Hepatocyte (in vitro differentiated cells): ENCODE data around the gene OSBPL6. TPM values are rescaled to one million over a fixed set of nuclear protein-coding genes. Genes with fewer than 3 reads are reported as not detected.

Experiments used
- DNase-seq: peaks from one replicate; pipeline ENCODE4 v3.0.0-alpha.2; 2016; ENCODE audit warnings: low spot score
- H2AFZ ChIP-seq: fragments of 200-600 bp; sonication (generic); 2 replicates; pipeline ENCODE4 v1.6.0; 2016; ENCODE audit warnings: antibody characterized with exemption, mild to moderate bottlenecking
- H3K27ac ChIP-seq: fragments of 200-600 bp; sonication (generic); 2 replicates; pipeline ENCODE4 v1.5.1; 2016; ENCODE audit warnings: mild to moderate bottlenecking
- H3K27me3 ChIP-seq: fragments of 200-600 bp; sonication (generic); 2 replicates; pipeline ENCODE4 v1.6.1; 2016
- H3K36me3 ChIP-seq: fragments of 200-600 bp; sonication (generic); replicated peaks from 2 replicates; pipeline ENCODE4 v1.5.1; 2016; ENCODE audit warnings: low read depth; ENCODE audit not compliant: insufficient read depth
- H3K4me1 ChIP-seq: fragments of 200-600 bp; sonication (generic); 2 replicates; pipeline ENCODE4 v1.5.1; 2016; ENCODE audit warnings: mild to moderate bottlenecking, moderate library complexity; ENCODE audit not compliant: insufficient read depth
- H3K4me2 ChIP-seq: fragments of 200-600 bp; sonication (generic); 2 replicates; pipeline ENCODE4 v1.6.0; 2016
- H3K4me3 ChIP-seq: fragments of 200-600 bp; sonication (generic); 2 replicates; pipeline ENCODE4 v1.5.1; 2016; ENCODE audit warnings: mild to moderate bottlenecking
- H3K79me2 ChIP-seq: fragments of 200-600 bp; sonication (generic); 2 replicates; pipeline ENCODE4 v1.6.0; 2017; ENCODE audit warnings: mild to moderate bottlenecking
- H3K9me2 ChIP-seq: fragments of 200-600 bp; sonication (generic); replicated peaks from 2 replicates; pipeline ENCODE4 v1.6.0; 2017; ENCODE audit warnings: mild to moderate bottlenecking; ENCODE audit not compliant: insufficient read depth
- H3K9me3 ChIP-seq: fragments of 200-600 bp; sonication (generic); 2 replicates; pipeline ENCODE4 v1.5.1; 2016; ENCODE audit warnings: low read depth, mild to moderate bottlenecking
- H4K20me1 ChIP-seq: fragments of 200-600 bp; sonication (generic); 2 replicates; pipeline ENCODE4 v1.6.0; 2016; ENCODE audit warnings: mild to moderate bottlenecking; ENCODE audit not compliant: insufficient read depth, poor library complexity, severe bottlenecking
- EZH2 ChIP-seq: fragments of 200-600 bp; sonication (generic); IDR thresholded peaks from 2 replicates; pipeline ENCODE4 v1.6.1; 2016; ENCODE audit warnings: antibody characterized with exemption, mild to moderate bottlenecking, borderline replicate concordance
- EZH2phosphoT487 ChIP-seq: fragments of 200-600 bp; sonication (generic); IDR thresholded peaks from one replicate; pipeline ENCODE4 v1.6.1; 2018; ENCODE audit warnings: antibody characterized with exemption, mild to moderate bottlenecking, low read depth, moderate library complexity; ENCODE audit not compliant: unreplicated experiment, severe bottlenecking
- WGBS: methylation state at CpG from one replicate; pipeline ENCODE4 v1.1.6; 2016; ENCODE audit warnings: low lambda C conversion rate; ENCODE audit errors: missing lambda C conversion rate; 5-methylcytosine and 5-hydroxymethylcytosine counted together
- polyA plus RNA-seq: library from polyadenylated mRNA; unstranded; fragments of >200 nt; fragmentation: Nextera tagmentation; extraction: Ambion mirVana; gene quantifications from 2 replicates; pipeline ENCODE4 v1.2.1, GENCODE V29; 2016
- total RNA-seq: library from RNA; depleted of rRNA; stranded (reverse); fragments of >200 nt; gene quantifications from 2 replicates; pipeline ENCODE4 v1.2.3, GENCODE V29; 2014
- TF ChIP-seq, protein P1 (sequence below): fragments of 200-600 bp; sonication (generic); IDR thresholded peaks from 2 replicates; pipeline ENCODE4 v1.5.1; 2016; ENCODE audit warnings: antibody characterized with exemption, mild to moderate bottlenecking; ENCODE audit not compliant: poor library complexity

Gene OSBPL6
- total and polyA plus RNA-seq, 2 experiments from 2014 or later = 2.5 to 3.0 TPM

DNA sequence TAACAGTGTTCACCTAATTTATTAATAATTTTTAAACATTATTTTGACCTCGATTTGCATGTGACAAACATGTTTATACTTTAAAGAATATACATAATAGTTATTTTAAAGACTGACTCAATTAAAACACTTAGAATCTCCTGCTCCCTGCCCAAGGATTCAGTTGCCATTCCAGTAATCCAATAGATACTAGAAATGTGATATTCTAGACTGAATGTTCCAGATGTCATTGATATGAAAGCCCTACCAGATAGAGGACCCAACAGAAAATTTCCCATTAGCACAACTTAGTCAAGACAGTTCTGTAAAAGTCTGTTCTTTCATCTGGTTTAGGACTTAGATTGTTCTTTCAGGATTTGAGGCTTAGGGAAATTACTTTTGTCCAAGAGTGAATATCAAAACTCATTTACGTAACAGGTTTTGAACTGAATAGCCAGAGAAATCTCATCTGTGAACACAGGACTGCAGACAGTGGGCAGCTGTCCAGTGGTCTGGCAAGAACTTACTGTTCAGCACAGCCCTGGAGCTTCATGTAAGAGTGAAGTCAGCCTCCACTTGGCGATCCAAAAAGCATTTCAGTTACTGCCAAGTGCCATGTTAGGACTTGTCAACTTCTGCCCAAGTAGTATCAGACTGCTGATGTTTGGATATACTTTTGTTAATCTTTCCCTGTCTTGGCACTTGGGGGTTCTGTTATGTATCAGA lies 77.5 kb downstream of the OSBPL6 start:
- peak; percentile 10 for DNase-seq
- Histone ChIP-seq H3K9me3 (no peaks in the 10 kb centered on the region), H3K79me2 (no peaks in the 10 kb centered on the region), H3K4me3 (no peak overlapping the region), H3K9me2 (no peaks in the 10 kb centered on the region), H3K4me1 (no peaks in the 10 kb centered on the region), H4K20me1 (no peaks in the 10 kb centered on the region), H3K27me3 (no peaks in the 10 kb centered on the region), H2AFZ (no peak overlapping the region), H3K4me2 (no peak overlapping the region), H3K27ac (no peak overlapping the region), H3K36me3 (no peaks in the 10 kb centered on the region)
- 81% methylated on average over 3 of the region's 3 CpGs for WGBS
- TF ChIP-seq, protein P1, sequence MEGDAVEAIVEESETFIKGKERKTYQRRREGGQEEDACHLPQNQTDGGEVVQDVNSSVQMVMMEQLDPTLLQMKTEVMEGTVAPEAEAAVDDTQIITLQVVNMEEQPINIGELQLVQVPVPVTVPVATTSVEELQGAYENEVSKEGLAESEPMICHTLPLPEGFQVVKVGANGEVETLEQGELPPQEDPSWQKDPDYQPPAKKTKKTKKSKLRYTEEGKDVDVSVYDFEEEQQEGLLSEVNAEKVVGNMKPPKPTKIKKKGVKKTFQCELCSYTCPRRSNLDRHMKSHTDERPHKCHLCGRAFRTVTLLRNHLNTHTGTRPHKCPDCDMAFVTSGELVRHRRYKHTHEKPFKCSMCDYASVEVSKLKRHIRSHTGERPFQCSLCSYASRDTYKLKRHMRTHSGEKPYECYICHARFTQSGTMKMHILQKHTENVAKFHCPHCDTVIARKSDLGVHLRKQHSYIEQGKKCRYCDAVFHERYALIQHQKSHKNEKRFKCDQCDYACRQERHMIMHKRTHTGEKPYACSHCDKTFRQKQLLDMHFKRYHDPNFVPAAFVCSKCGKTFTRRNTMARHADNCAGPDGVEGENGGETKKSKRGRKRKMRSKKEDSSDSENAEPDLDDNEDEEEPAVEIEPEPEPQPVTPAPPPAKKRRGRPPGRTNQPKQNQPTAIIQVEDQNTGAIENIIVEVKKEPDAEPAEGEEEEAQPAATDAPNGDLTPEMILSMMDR = no peak
- TF ChIP-seq EZH2 (no peak), EZH2phosphoT487 (no peak)

DNA sequence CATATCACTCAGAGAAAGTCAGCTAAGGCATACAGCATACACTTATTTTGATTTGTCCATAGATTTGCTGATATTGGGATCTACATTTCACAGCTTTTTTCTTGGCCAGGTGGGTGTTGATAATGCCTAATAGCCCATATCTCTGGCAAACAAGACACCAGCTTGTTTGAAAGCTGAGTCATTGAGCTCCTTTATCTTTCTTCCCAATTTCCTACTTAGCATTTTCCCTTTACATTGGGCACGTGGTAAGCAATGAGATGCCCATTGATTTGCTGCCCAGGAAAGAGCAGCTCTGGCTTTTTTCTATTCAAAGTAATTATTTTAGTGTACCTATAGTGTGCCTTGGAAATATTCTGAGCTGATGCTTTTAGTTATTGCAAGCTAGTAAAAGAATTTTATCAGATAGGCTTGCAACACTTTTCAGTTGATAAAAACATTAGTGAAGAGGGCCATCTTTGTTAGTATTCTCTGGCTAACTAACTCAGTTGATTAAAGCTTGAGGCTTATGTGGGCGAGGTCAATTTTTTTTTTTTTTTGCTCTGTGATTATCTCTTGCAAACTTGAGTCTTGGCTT lies 79.6 kb downstream of the OSBPL6 start:
- peaks cover 16% of the 10 kb centered on the region for H3K4me1 ChIP-seq
- H3K79me2 ChIP-seq = no peaks in the 10 kb centered on the region
- no peak for DNase-seq
- no peaks in the 10 kb centered on the region for H3K36me3 ChIP-seq
- H3K27ac ChIP-seq = no peak overlapping the region
- H3K4me3 ChIP-seq = no peak overlapping the region
- H3K4me2 ChIP-seq = no peak overlapping the region
- H3K9me2 ChIP-seq = no peaks in the 10 kb centered on the region
- no peak overlapping the region for H2AFZ ChIP-seq
- no peaks in the 10 kb centered on the region for H4K20me1 ChIP-seq
- H3K9me3 ChIP-seq = no peaks in the 10 kb centered on the region
- no peaks in the 10 kb centered on the region for H3K27me3 ChIP-seq
- 51% methylated on average over 2 of the region's 2 CpGs for WGBS
- TF ChIP-seq, protein P1 = no peak
- TF ChIP-seq EZH2phosphoT487 (no peak), EZH2 (no peak)

DNA sequence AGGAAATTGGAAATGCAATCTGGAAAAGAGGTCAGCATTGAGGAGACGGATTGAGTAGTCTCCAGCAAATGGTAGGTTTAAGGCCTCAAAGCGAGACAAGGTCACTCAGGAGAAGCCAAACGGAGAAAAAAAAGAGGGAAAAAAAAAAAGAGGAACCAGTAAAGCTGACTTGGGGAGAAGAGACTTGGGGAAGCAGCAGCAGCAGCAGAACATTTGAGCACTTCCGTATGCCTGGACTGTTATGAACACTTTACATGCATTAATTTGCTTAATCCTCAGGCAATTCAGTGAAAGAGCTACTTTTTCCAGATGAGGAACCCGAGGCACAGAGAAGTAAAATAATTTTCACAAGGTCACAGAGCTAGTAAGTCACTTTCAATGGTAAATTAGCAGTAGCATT lies 81.3 kb downstream of the OSBPL6 start:
- Histone ChIP-seq H3K9me2 (no peaks in the 10 kb centered on the region), H2AFZ (no peak overlapping the region), H3K27me3 (no peaks in the 10 kb centered on the region), H3K9me3 (no peaks in the 10 kb centered on the region), H3K27ac (no peak overlapping the region), H3K4me3 (no peak overlapping the region), H3K4me2 (no peak overlapping the region), H3K36me3 (no peaks in the 10 kb centered on the region), H3K79me2 (no peaks in the 10 kb centered on the region), H3K4me1 (peaks cover 23% of the 10 kb centered on the region), H4K20me1 (no peaks in the 10 kb centered on the region)
- no peak for DNase-seq
- 91% methylated on average over 5 of the region's 5 CpGs for WGBS
- TF ChIP-seq, protein P1 = no peak
- TF ChIP-seq EZH2 (no peak), EZH2phosphoT487 (no peak)
